Fibroblast of skin of right quadriceps (primary cell): ENCODE measurements around the gene OSCP1.

Source experiments
- DNase-seq: peaks from one replicate; pipeline ENCODE4 v3.0.0-alpha.2; 2013

OSCP1 gene

DNA sequence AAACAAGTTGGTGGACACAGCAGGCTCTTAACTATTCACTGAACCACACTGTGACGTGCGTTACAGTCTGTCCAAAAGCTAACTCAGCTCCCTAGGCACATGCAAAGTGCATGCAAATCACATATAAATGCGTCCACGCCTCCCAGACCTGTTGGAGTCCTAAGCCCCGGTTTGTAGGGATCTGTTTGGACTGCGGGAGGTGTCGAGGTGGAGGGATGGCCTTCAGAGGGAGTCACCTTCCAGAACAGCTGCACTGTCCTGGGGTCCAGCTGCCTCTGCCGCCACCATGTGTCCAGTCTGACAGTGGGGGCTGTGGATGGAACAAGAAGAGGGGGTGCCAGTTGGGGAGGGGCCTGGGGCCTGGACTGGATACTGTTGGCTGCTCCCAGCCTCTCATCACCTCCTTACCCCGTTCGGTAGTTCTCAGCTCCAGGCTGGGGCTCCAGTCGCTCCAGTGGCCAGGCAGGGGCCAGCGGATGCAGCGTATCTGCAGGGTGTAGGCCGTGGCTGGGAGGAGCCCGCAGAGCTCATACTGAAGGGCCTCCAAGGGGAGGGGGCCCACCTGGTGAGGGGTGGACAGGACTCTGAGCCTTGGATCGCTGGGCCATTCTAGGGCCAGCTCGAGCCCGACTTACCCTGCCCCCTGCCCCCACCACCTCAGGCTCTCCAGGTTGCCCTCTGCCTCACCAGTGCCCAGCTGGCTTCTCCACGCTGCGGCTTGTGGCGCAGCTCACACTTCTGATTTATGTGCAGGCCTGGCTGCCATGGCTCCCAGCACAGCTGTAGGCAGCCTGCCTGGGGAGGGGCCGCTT is 21.8 kb upstream of the OSCP1 start:
- DNase-seq: no peak

DNA sequence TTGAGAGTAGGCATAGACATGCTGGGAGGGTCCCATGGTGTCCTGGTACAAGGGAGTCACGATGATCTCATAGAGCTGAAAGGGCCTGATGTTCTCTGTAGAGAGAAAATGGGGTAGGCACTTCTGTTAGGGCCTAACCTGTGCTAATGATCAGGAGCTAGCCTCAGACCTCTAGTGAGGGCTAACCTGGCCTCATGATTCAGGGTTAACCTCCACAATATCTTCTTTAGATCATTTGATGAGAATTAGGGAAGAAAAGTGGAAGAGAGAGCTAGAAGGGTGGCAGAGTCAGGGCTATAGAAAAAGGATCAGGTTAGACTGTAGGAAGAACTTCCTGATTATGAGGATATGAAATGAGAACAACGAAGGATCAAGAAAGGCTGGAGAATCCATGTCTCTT is 18.9 kb upstream of the OSCP1 start:
- DNase-seq: no peak

DNA sequence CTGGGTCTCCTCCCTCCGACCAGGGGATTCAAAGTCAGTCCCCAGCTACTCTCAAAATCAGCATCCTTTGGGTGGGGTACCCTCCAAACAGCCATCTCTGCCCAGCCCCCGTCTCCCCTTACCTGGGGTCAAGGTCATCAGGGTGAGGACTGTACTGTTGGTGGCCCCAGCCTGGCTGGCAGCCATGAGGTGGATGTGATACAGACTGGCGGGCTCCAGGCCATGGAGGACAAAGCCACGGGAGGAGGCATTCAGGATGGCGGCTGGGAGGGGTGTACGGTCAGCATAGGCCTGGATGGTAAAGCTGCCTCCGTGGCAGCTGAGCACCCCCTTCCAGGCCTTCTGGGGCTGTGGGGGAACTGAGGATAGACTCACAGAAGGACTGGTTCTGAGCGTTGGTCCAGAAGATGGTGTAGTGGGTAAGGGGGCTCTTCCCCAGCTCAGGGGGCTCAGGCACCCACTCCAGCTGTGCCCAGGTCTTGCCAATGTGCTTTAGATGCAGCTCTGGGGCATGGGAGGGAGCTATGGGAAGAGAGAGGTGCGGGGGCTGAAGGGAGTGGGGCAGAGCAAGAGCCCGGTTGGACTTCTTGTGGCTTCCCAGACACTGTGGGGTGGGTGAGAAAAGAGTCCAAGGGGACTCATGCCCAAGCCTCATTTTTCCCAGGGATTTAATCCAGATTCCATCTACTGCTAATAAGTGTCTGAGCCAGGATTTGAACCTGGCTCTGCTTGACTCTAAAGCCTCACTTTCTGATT is 17.6 kb upstream of the OSCP1 start:
- no peak for DNase-seq

GRCh38 chr1:36467027-36467410 is 16.8 kb upstream of the OSCP1 start:
- DNase-seq: no peak

DNA sequence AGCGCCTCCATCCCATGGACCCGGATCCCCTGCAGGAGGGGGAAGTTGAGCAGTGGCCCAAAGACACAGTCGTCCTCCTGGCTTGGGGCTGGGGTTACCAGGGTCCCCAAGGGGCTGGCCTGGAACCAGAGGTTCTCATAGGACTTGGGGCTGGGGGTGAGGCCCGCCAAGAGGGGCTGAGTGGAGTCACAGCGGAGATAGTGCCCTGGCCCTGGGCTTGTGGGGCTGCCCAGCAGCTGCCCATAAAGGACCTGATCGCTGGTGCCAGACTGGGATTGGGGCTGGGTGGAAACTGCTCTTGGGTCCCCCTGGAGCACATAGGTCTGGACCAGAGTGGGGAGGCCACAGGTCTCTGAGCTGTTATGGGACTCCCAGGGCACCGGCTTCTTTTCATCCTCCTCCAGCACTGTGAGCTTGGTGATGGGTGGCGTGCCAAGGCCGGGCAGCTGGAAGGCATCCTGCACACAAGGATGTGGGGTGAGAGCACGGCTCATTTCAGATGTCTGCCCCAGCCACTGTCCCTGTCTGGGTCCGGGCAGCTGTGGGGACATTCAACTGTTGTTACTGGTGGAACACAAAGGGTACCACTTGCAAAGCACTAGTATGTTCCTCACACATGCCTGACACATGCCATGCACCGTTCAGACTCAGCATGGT is 16.2 kb upstream of the OSCP1 start:
- no peak for DNase-seq

DNA sequence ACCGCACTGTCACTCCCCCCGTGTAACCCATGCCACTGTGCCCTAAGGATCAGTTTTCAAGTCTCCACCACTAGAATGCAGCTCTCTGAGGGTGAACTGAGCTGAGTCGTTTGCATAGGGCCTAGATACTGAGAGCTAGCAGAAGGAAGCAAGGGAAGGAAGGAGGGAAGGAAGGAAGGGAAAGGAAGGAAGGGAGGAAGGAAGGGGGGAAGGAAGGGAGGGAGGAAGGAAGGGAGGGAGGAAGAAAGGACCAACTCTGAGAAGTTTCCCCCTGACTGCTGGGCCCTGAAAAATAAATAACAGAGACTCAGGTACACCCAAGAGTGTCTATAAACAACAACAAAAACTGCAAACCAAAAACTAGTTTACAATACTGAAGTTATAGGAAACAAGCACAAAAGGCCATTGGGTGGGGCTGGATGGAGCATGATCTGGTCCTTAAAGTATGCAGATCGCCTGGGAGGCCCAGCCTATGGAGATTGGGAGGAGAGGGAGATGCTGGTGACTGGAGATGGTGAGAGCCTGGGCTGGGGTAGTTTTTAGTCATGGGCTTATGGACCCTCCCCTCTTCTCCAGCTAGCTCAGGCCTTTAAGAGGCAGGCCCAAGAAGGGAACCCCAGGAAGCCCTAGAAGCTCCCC is 15.6 kb upstream of the OSCP1 start:
- no peak for DNase-seq

DNA sequence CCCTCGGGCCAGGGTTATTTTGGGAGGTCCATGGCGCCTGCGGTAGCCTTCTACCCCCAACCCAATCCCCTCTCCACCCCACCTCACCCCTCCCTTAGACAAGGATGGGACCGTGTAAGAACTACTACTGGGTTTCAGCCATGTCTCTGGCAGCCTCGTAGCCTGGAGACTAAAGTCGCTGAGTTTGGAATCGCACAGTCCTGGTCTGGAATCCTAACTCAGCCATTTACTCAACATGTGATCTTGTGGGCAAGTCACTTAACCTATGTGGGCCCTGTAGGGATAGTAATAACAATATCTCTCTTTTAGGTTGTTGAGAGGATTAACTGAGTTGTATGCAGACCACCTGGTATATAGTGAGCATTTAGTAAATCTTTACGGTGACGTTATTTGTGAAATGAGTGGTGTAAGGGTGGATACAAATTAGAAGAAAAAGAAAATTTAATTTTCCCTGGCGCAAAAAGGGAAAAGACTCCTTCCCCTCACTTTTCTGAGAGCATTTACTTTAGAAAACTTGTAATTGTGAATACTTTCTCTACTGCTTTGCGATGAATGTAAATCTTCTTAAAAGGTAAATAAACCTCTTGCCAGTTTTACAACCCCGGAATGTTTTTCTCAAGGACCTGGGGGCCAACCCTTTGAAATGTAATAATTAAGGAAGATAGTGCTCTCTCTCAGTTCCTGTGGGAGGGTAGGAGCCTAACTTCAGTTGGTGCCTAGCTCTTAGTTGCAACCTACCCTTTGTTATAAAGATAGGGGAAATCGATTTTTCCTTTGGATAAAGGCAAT is 14.5 kb upstream of the OSCP1 start:
- DNase-seq: peak; percentile 21

GRCh38 chr1:36463803-36464604 is 13.8 kb upstream of the OSCP1 start, which contains the start of gene MRPS15:
MRPS15 (minus strand) TSS chr1:36464384; CDS start chr1:36464275, 109 bp downstream.
- DNase-seq: peak; percentile 94

- DNase-seq: no peak
These were observed 13.2 kb upstream of the OSCP1 start for GRCh38 chr1:36463463-36463802.

GRCh38 chr1:36458910-36459309 is 8.7 kb upstream of the OSCP1 start:
- no peak for DNase-seq

- DNase-seq: no peak
These were observed 7.4 kb upstream of the OSCP1 start for GRCh38 chr1:36457691-36458090.

DNA sequence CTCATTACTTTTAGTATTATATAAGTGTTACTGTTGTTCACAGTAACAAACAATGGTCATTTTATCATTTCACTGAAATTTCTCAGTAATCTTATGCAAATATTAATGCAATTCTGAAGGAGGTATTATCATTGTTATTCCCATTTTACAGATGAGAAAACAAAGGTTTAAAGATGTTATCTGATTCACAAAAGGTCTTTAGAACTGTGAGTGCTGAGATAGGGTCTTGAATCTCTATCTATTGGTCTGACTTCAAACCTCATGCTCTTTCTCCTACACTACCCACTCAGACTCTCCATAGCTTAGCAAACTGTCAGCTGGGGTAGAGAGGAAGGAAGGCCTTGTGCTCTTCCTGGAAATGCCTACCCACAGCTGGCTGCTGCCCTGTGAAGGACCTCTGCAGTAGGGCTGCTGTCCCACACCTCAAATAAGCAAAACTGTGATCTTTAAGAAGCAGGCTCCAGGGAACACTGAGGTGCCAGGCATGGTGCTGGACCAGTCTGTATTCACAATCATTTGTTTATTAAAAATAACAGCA is 6.2 kb upstream of the OSCP1 start:
- no peak for DNase-seq

DNA sequence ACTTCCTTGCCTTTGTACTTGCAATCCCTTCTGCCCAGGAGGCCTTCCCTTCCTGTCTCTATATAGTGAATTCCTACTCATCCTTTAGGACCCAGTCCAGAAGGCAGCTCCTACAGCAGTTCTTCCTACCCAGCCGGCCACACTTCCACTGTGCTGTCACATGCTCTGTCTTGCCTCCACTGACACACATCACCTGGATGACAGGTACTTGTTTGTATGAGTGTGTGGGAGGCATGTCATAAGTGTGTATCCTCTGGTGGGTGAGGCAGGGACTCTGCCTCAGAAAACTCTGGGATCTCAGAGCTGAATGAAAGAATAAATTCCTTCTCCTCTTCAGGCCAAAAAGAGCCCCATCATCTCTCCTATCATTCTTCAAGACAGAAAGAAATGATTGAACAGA is 5.1 kb upstream of the OSCP1 start:
- DNase-seq: no peak

DNA sequence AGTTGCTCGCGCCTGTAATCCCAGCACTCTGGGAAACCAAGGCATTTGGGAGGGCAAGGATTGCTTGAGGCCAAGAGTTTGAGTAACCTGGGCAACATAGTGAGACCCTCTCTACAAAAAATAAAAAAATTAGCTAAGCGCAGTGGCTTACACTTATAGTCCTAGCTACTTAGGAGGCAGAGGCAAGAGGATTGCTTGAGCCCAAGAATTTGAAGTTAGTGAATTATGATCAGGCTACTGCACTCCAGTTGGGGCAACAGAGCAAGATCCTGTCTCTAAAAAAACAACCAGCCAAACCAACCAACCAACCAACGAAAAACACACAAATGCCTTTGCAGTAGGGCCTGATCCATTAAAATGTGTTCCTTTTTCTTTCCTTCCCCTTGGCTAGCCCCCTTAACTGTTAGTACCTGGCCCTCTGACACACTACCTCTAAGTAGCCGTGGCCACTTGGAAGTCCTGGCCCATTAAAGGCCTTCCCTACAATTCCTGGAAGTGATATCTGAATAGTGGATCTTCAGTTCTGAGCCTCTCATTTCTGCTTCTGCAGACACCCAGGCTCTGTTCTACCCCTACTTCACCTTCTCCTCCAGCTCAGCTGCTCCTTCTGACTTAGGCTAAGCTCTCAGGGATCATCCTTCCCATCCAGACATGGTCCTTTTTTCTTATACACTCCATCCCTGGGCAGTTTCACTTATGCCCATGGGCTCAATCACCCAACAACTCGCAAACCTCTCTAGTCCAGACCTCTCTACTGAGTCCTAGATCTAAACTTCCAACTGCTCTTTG is 3.5 kb upstream of the OSCP1 start:
- no peak for DNase-seq

- no peak for DNase-seq
These were observed 2.8 kb upstream of the OSCP1 start for GRCh38 chr1:36453051-36453450.

DNA sequence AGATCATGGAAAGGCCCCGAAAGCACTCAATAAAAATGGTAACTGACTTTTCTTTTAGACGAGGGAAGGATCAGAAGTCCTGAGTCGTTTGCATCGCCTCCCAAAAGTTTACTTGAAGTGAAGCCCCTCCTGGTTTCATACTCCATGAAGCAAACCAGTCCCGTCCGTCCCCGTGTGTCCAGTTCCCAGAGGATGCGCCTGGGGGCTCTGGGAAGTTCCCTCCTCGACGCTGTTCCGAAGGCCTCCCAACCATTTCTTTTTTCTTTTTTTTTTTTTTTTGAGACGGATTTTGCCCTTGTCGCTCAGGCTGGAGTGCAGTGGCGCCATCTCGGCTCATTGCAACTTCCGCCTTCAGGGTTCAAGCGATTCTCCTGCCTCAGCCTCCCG is 661 bp upstream of the OSCP1 start:
- no peak for DNase-seq

- no peak for DNase-seq
These were observed 1.7 kb downstream of the OSCP1 start for GRCh38 chr1:36448530-36449056.

- no peak for DNase-seq
These were observed 2.8 kb downstream of the OSCP1 start for GRCh38 chr1:36447450-36447849.

GRCh38 chr1:36446746-36447145 is 3.5 kb downstream of the OSCP1 start:
- no peak for DNase-seq

- DNase-seq: no peak
These were observed 4.0 kb downstream of the OSCP1 start for GRCh38 chr1:36446271-36446670.
